ENCODE measurements around the gene SLC9A9. TPM values are rescaled to one million over a fixed set of nuclear protein-coding genes. Genes with fewer than 3 reads are reported as not detected.

SLC9A9 gene
- total and polyA plus RNA-seq, 7 donors, result 1.3 to 5.4 (median 2.9) TPM

DNA sequence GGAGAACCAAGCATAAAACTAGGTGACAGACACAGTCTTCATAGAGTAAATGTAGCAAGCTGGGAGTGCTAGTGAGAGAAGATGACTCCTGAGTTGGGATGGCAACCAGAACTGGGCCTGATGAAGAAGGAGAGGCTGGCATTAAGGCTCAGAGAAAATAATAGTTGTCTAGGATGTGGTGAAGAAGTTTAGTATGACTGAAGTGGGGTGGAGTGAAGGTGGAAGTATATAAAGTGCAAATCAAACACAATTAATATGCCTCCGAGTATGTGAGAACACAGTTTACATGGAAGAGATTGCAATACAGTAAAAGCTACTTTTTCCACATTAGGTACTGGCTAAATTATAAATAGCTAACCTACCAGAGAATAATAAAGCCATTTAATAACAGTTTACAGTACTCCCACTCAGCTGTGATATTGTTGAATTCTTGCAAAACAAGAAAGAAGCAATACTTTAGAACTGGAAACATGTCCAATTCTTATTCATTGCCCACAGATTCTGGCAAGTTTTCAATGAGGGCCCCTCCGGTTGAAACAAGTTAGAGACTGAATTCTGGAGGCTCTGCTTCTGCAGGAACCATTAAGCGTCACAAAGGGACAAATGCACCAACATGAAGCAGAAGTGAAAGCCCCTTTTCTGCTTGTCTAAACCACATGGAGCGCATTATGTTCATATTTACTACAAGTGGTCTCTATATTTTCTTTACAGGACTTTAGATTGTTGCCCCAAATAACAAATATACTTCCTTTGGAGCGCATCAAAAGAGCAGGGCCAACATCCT lies 243.7 kb downstream of the SLC9A9 start:
- Histone ChIP-seq H3K4me3 (no peak overlapping the region), H3K36me3 (ENCODE audit: insufficient read depth in 1 of 2, low read depth in 1 of 2) (no peaks in the 10 kb centered on the region), H3K27ac (no peak overlapping the region), H3K4me1 (no peaks in the 10 kb centered on the region), H3K27me3 (ENCODE audit: insufficient read depth in 3 of 3, low read length in 2 of 3) (no peaks in the 10 kb centered on the region), H3K9me3 (no peaks in the 10 kb centered on the region)
- intact Hi-C loops (cut with DNase I), result no loop called here
- 79 to 83% (median 80%) methylated on average over 5 of the region's 5 CpGs for WGBS, 3 donors
- DNase-seq (no peak), ATAC-seq (no peak)
- TF ChIP-seq, protein P1, sequence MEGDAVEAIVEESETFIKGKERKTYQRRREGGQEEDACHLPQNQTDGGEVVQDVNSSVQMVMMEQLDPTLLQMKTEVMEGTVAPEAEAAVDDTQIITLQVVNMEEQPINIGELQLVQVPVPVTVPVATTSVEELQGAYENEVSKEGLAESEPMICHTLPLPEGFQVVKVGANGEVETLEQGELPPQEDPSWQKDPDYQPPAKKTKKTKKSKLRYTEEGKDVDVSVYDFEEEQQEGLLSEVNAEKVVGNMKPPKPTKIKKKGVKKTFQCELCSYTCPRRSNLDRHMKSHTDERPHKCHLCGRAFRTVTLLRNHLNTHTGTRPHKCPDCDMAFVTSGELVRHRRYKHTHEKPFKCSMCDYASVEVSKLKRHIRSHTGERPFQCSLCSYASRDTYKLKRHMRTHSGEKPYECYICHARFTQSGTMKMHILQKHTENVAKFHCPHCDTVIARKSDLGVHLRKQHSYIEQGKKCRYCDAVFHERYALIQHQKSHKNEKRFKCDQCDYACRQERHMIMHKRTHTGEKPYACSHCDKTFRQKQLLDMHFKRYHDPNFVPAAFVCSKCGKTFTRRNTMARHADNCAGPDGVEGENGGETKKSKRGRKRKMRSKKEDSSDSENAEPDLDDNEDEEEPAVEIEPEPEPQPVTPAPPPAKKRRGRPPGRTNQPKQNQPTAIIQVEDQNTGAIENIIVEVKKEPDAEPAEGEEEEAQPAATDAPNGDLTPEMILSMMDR (IDR thresholded peaks at IDR 0.05), result no peak

DNA sequence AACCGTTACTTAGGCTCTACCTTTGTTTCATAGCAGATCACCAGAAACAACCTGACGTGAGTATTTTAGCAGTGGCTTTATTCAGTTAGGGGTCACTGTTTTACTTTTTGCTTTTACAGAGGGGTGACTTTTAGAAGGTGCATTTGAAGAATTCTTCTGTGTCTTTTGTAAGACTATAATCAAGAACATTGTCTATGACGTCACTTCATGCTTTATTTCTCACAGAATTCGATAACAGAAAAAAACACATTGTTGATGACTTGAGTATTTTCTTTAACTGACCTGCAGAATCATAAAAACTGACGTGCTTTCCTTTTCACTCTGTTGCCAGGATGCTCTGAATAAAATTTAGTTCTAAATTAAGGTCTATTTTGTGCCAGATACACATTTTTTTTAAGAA lies 244.5 kb downstream of the SLC9A9 start:
- Histone ChIP-seq H3K4me1 (no peaks in the 10 kb centered on the region), H3K27me3 (ENCODE audit: insufficient read depth in 3 of 3, low read length in 2 of 3) (no peaks in the 10 kb centered on the region), H3K4me3 (no peak overlapping the region), H3K36me3 (ENCODE audit: insufficient read depth in 1 of 2, low read depth in 1 of 2) (no peaks in the 10 kb centered on the region), H3K27ac (no peak overlapping the region), H3K9me3 (no peaks in the 10 kb centered on the region)
- TF ChIP-seq, protein P1 (IDR thresholded peaks at IDR 0.05), result no peak
- DNase-seq (no peak), ATAC-seq (no peak)
- intact Hi-C loops (cut with DNase I), result no loop called here
- 91 to 95% (median 92%) methylated on average over 5 of the region's 5 CpGs for WGBS, 3 donors

DNA sequence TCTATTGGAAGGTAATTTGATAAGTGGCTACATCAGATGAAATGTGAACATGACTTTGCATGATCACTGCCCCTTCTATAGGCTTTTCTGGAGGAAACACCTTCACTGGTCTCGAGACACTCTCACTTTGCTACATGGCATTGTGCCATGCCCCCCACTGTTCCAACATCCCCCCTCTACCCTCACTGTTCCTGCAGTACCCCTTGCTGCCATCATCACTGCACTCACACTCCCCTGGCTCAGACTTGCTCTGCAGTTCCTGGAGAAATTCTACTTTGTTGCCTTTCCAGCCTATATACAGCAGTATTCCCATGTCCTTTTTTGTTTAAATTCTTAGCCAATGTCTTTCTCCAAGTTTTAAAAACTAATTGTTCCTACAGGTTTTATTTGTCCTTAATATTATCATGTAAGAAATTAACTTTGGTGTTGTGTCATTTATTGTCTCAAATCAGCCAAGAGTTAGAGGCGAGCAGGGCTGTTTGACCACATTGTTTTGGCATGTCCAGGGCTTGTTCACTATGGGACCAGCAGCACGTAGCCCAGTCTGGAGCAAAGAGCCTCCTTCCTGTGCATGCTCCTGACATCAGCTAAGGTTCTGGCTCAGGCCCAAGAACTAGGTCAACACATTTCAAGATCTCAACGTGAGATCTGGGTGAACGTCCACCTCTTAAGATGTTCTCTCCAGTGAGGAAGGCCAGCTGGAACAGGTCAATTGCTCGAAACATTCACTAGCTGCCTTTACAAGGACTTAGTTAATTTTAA lies 246.4 kb downstream of the SLC9A9 start:
- intact Hi-C loops (cut with DNase I), result no loop called here
- Histone ChIP-seq H3K9me3 (no peaks in the 10 kb centered on the region), H3K27me3 (ENCODE audit: insufficient read depth in 3 of 3, low read length in 2 of 3) (no peaks in the 10 kb centered on the region), H3K4me1 (no peaks in the 10 kb centered on the region), H3K27ac (peak overlapping the region; percentile 30), H3K36me3 (ENCODE audit: insufficient read depth in 1 of 2, low read depth in 1 of 2) (no peaks in the 10 kb centered on the region), H3K4me3 (no peak overlapping the region)
- DNase-seq (peak in 1 of 2 donors; percentile 50), ATAC-seq (peak in 2 of 4 donors; percentile 26 to 35)
- whole genome bisulfite sequencing, 3 donors, result 54 to 66% (median 63%) methylated on average over 6 of the region's 6 CpGs
- TF ChIP-seq, protein P1 (IDR thresholded peaks at IDR 0.05), result no peak

DNA sequence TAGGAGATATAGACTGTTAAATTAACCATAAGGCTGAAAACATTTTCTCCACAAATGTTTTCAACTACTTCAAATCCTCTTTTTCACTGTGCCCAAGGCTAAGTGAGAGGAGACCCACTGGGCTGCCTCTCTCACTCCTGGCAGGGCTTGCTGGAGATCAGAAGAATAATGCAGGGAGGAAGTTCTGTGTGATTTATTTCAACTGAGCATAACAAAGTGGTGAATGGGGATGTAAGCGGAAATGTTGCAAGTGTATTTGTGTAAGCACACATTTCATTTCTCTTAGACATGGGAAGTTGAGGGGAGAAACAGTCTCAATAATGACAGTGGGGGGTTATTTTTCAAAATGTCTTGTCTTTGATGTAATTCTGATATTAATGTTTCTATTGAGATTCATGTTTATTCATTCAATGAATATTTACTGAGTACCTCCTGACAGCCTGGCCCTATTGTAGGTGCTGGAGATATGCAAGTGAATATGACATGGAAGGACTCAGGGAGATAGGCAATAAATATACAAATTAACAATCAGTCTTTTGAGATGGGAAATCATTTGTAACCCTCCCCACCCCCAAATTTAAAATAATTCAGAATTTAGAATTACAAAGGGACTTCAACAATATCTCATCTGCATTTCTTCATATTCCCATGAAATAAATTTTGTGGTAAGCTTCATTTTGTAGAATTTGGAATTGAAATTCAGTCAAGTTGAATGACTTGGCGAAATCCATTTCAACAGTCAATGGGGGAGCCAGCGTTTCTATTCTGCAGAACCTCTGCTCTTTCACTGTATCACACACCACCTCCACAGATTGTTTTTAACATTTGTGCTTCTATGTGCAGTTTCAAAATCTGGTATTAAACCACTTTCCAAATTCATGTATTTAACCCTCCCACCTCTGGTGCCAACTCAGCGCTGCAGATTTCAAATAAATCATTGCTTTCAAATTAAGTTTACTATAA lies 247.2 kb downstream of the SLC9A9 start:
- TF ChIP-seq, protein P1 (IDR thresholded peaks at IDR 0.05), result no peak
- no peak for DNase-seq
- Histone ChIP-seq H3K36me3 (ENCODE audit: insufficient read depth in 1 of 2, low read depth in 1 of 2) (no peaks in the 10 kb centered on the region), H3K27me3 (ENCODE audit: insufficient read depth in 3 of 3, low read length in 2 of 3) (no peaks in the 10 kb centered on the region), H3K9me3 (no peaks in the 10 kb centered on the region), H3K4me3 (no peak overlapping the region), H3K27ac (no peak overlapping the region), H3K4me1 (no peaks in the 10 kb centered on the region)
- ATAC-seq, result no peak
- intact Hi-C loops (cut with DNase I), result no loop called here
- WGBS, 3 donors, result 88 to 91% (median 90%) methylated on average over 4 of the region's 4 CpGs

Measured in psoas muscle (tissue), 8 donors.